HepG2 (cell line): ENCODE data around the gene XAF1. TPM values are rescaled to one million over a fixed set of nuclear protein-coding genes. Genes with fewer than 3 reads are reported as not detected.

Experiments used
- ARID2 ChIP-seq: sonication (generic); formaldehyde crosslinking; IDR thresholded peaks from 2 replicates; pipeline ENCODE4 v1.8.1; 2022; ENCODE audit warnings: mild to moderate bottlenecking, missing genetic modification reagents, borderline replicate concordance
- CBFB ChIP-seq: sonication (generic); formaldehyde crosslinking; IDR thresholded peaks from 2 replicates; pipeline ENCODE4 v1.4.0; 2020; ENCODE audit warnings: missing genetic modification reagents
- EED ChIP-seq: sonication (generic); formaldehyde crosslinking; IDR thresholded peaks from 2 replicates; pipeline ENCODE4 v1.5.0; 2020; ENCODE audit warnings: mild to moderate bottlenecking, missing genetic modification reagents
- ELF3 ChIP-seq: IDR thresholded peaks from 2 replicates; pipeline ENCODE4 v1.6.1; 2016; ENCODE audit warnings: missing genetic modification reagents, missing compliant biosample characterization
- ELF4 ChIP-seq: sonication (generic); formaldehyde crosslinking; IDR thresholded peaks from 2 replicates; pipeline ENCODE4 v1.5.0; 2020; ENCODE audit warnings: missing genetic modification reagents, mild to moderate bottlenecking, moderate library complexity, borderline replicate concordance
- GPN1 ChIP-seq: sonication (generic); formaldehyde crosslinking; IDR thresholded peaks from 2 replicates; pipeline ENCODE4 v1.5.1; 2020; ENCODE audit warnings: missing genetic modification reagents, borderline replicate concordance
- KDM5A ChIP-seq: fragments of 200-600 bp; sonication (generic); IDR thresholded peaks from 2 replicates; pipeline ENCODE4 v1.7.0; 2018; ENCODE audit warnings: antibody characterized with exemption, mild to moderate bottlenecking, low read length, borderline replicate concordance
- KLF13 ChIP-seq: sonication (generic); formaldehyde crosslinking; IDR thresholded peaks from 2 replicates; pipeline ENCODE4 v1.4.0; 2020; ENCODE audit warnings: mild to moderate bottlenecking, missing genetic modification reagents
- MTF1 ChIP-seq: sonication (generic); formaldehyde crosslinking; IDR thresholded peaks from 2 replicates; pipeline ENCODE4 v1.5.0; 2020; ENCODE audit warnings: missing genetic modification reagents
- NFE2L2 ChIP-seq: fragments of 150-350 bp; IDR thresholded peaks from 2 replicates; pipeline ENCODE4 v1.6.1; 2014; ENCODE audit warnings: low read length
- SNRNP70 ChIP-seq: fragments of 200-400 bp; formaldehyde crosslinking; IDR thresholded peaks from 2 replicates; pipeline ENCODE4 v1.6.1; 2017; ENCODE audit warnings: mild to moderate bottlenecking, low read depth, low read length, moderate library complexity
- TBL1XR1 ChIP-seq: fragments of 150-350 bp; IDR thresholded peaks from 2 replicates; pipeline ENCODE4 v1.6.1; 2014; ENCODE audit warnings: borderline replicate concordance, low read length; ENCODE audit not compliant: partially characterized antibody
- ZNF143 ChIP-seq: sonication (generic); formaldehyde crosslinking; IDR thresholded peaks from 2 replicates; pipeline ENCODE4 v1.4.0; 2020; ENCODE audit warnings: missing genetic modification reagents
- ZNF205 ChIP-seq: IDR thresholded peaks from 2 replicates; pipeline ENCODE4 v1.6.1; 2018; ENCODE audit warnings: missing biosample characterization, missing genetic modification reagents
- ZNF431 ChIP-seq: sonication (generic); formaldehyde crosslinking; IDR thresholded peaks from 2 replicates; pipeline ENCODE4 v1.9.0; 2022; ENCODE audit warnings: missing genetic modification reagents, low read depth, mild to moderate bottlenecking, borderline replicate concordance
- ZNF567 ChIP-seq: sonication (generic); formaldehyde crosslinking; IDR thresholded peaks from 2 replicates; pipeline ENCODE4 v1.8.1; 2023; ENCODE audit warnings: mild to moderate bottlenecking, missing genetic modification reagents, borderline replicate concordance
- ZNF652 ChIP-seq: IDR thresholded peaks from 2 replicates; pipeline ENCODE4 v1.6.1; 2016; ENCODE audit warnings: low read depth, borderline replicate concordance
- polyA plus RNA-seq, 8 experiments: library from polyadenylated mRNA; depleted of rRNA in 3 of 8; stranded (reverse) in 7 of 8; unstranded in 1 of 8; fragments of >200 nt; fragmentation: Illumina TruSeq in 4 of 8; extraction: Trizol in 4 of 8; gene quantifications; 2 replicates each; pipeline versions ENCODE4 v1.2.1 to v1.2.3, GENCODE V29; 2011 to 2016; ENCODE audit warnings: low read depth in 4 of 8, missing spikeins in 1 of 8, mixed read lengths in 1 of 8; ENCODE audit not compliant: insufficient read depth in 1 of 8
- total RNA-seq, 5 experiments: library from RNA; depleted of rRNA; stranded (reverse); fragments of >200 nt; fragmentation: Illumina TruSeq; extraction: Trizol; gene quantifications; 2 replicates each; pipeline ENCODE4 v1.2.3, GENCODE V29; 2016; ENCODE audit warnings: low read depth in 1 of 5
- TF ChIP-seq, protein P1 (sequence below): sonication (generic); formaldehyde crosslinking; IDR thresholded peaks from 2 replicates; pipeline ENCODE4 v1.4.0; 2020; ENCODE audit warnings: mild to moderate bottlenecking, low read depth, missing genetic modification reagents
- TF ChIP-seq, protein P2 (sequence below): sonication (generic); formaldehyde crosslinking; IDR thresholded peaks from 2 replicates; pipeline ENCODE4 v1.5.0; 2020; ENCODE audit warnings: mild to moderate bottlenecking, missing genetic modification reagents
- TF ChIP-seq, protein P3 (sequence below): sonication (generic); formaldehyde crosslinking; IDR thresholded peaks from 2 replicates; pipeline ENCODE4 v1.5.1; 2020; ENCODE audit warnings: mild to moderate bottlenecking, missing genetic modification reagents, borderline replicate concordance
- TF ChIP-seq, protein P4 (sequence below): sonication (generic); formaldehyde crosslinking; IDR thresholded peaks from 2 replicates; pipeline ENCODE4 v1.4.0; 2020; ENCODE audit warnings: missing genetic modification reagents

The XAF1 gene
- total and polyA plus RNA-seq, 2 of the 13 experiments (the other 11 are each of a cell fraction or from before 2014, with no cell fraction given), result 1.2 to 2.4 TPM

DNA sequence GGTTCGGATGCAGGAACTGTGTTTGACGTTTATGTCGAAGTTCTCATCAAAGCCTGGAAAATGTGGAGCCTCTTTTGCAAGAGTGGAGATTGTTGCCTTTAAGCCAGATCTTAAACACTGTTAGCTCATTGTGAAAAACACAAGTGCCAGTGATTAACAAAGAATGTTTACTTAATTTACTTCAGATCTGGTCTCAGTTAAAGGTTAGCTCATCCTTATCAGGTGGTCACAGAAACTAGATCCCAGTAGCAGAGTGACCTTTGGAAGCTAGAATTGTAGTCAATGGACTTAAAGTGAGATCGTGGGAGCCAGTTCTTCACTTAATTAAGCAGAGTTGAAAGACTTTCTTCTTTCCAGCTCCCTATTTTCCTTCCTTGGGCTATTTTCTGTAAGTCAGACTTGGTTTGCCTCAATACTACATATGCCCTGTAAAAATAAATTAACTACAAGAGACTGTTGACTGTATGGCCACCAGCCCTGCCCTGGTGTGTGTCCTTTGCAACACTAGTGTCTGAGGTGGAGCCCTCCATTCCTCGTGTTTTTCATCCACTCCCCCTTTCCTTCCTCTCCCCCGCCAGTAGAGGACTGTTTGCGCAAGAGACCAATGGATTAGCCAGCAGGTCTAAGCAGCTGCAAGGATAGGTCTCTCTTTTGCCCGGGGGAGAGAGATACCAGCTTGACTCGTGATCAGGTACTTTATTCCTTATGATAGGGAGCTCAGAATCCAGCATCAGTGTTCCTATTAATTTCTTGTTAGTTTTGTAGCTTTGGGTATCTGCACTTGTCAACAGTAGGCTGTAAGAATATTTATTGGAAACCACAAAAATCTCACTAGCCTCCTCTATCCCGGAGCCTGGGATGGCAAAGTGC, 40.4 kb downstream of the XAF1 start (continued):
- TF ChIP-seq, protein P1, sequence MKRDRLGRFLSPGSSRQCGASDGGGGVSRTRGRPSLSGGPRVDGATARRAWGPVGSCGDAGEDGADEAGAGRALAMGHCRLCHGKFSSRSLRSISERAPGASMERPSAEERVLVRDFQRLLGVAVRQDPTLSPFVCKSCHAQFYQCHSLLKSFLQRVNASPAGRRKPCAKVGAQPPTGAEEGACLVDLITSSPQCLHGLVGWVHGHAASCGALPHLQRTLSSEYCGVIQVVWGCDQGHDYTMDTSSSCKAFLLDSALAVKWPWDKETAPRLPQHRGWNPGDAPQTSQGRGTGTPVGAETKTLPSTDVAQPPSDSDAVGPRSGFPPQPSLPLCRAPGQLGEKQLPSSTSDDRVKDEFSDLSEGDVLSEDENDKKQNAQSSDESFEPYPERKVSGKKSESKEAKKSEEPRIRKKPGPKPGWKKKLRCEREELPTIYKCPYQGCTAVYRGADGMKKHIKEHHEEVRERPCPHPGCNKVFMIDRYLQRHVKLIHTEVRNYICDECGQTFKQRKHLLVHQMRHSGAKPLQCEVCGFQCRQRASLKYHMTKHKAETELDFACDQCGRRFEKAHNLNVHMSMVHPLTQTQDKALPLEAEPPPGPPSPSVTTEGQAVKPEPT, result no peak
- no peak for TF ChIP-seq KLF13 (CRISPR knock-in tag)
- no peak for TF ChIP-seq ZNF652 (CRISPR knock-in tag)
- no peak for TF ChIP-seq GPN1
- TF ChIP-seq ZNF431 (CRISPR knock-in tag), result no peak
- no peak for TF ChIP-seq ELF4 (CRISPR knock-in tag)
- TF ChIP-seq SNRNP70, result no peak
- TF ChIP-seq ZNF143 (CRISPR knock-in tag), result no peak
- TF ChIP-seq, protein P2, sequence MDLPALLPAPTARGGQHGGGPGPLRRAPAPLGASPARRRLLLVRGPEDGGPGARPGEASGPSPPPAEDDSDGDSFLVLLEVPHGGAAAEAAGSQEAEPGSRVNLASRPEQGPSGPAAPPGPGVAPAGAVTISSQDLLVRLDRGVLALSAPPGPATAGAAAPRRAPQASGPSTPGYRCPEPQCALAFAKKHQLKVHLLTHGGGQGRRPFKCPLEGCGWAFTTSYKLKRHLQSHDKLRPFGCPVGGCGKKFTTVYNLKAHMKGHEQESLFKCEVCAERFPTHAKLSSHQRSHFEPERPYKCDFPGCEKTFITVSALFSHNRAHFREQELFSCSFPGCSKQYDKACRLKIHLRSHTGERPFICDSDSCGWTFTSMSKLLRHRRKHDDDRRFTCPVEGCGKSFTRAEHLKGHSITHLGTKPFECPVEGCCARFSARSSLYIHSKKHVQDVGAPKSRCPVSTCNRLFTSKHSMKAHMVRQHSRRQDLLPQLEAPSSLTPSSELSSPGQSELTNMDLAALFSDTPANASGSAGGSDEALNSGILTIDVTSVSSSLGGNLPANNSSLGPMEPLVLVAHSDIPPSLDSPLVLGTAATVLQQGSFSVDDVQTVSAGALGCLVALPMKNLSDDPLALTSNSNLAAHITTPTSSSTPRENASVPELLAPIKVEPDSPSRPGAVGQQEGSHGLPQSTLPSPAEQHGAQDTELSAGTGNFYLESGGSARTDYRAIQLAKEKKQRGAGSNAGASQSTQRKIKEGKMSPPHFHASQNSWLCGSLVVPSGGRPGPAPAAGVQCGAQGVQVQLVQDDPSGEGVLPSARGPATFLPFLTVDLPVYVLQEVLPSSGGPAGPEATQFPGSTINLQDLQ (CRISPR knock-in tag), result no peak
- TF ChIP-seq NFE2L2, result no peak
- TF ChIP-seq, protein P3, sequence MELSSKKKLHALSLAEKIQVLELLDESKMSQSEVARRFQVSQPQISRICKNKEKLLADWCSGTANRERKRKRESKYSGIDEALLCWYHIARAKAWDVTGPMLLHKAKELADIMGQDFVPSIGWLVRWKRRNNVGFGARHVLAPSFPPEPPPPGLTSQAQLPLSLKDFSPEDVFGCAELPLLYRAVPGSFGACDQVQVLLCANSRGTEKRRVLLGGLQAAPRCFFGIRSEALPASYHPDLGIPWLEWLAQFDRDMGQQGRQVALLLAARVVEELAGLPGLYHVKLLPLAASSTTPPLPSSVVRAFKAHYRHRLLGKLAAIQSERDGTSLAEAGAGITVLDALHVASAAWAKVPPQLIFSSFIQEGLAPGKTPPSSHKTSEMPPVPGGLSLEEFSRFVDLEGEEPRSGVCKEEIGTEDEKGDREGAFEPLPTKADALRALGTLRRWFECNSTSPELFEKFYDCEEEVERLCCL (CRISPR knock-in tag), result no peak
- TF ChIP-seq TBL1XR1, result no peak
- no peak for TF ChIP-seq ARID2 (CRISPR knock-in tag)
- no peak for TF ChIP-seq MTF1 (CRISPR knock-in tag)
- TF ChIP-seq, protein P4, sequence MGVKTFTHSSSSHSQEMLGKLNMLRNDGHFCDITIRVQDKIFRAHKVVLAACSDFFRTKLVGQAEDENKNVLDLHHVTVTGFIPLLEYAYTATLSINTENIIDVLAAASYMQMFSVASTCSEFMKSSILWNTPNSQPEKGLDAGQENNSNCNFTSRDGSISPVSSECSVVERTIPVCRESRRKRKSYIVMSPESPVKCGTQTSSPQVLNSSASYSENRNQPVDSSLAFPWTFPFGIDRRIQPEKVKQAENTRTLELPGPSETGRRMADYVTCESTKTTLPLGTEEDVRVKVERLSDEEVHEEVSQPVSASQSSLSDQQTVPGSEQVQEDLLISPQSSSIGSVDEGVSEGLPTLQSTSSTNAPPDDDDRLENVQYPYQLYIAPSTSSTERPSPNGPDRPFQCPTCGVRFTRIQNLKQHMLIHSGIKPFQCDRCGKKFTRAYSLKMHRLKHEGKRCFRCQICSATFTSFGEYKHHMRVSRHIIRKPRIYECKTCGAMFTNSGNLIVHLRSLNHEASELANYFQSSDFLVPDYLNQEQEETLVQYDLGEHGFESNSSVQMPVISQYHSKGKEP, result no peak
- TF ChIP-seq KDM5A, result no peak
- no peak for TF ChIP-seq CBFB (CRISPR knock-in tag)
- no peak for TF ChIP-seq ZNF205
- no peak for TF ChIP-seq ELF3
- TF ChIP-seq ZNF567 (CRISPR knock-in tag), result no peak
- no peak for TF ChIP-seq EED (CRISPR knock-in tag)
